ENCODE measurements around the gene ATP23.
A peak's percentile ranks its signal among the peaks of the same experiment; 100 is the strongest.

Gene ATP23, protein sequence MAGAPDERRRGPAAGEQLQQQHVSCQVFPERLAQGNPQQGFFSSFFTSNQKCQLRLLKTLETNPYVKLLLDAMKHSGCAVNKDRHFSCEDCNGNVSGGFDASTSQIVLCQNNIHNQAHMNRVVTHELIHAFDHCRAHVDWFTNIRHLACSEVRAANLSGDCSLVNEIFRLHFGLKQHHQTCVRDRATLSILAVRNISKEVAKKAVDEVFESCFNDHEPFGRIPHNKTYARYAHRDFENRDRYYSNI

DNA sequence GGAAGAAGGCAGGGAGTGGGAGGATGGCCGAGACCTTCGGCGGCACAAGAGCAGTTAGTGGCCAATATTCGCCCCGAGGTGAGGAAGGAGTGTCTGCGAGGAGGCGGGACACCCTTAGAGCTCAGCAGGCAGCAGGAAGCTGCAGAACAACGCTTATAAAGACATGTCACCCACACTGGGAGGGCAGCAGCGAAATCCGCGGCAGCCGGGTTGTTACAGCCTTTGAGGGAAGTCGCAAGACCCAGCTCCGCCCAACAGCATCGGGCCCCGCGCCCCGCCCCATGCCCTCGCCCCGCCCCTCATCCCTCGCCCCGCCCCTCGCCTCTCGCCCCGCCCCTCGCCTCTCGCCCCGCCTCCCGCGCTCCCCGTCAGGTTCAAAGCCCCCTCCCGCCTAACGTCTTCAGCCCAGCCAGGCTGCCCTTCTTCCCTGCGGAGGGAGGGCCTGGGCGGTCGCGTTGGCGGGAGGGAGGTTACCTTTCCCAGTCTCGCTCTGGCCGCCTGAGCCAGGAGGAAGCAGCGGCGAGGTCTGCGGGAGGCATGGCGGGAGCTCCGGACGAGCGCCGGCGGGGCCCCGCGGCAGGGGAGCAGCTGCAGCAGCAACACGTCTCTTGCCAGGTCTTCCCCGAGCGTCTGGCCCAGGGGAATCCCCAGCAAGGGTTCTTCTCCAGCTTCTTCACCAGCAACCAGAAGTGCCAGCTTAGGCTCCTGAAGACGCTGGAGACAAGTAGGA is at the start of gene ATP23:
ATP23 (plus strand) TSS at position 403 of the 730 bp plus-strand sequence; CDS start at position 538, 135 bp downstream.
- peak; percentile 92 for DNase-seq (ENCODE audit: low spot score)

DNA sequence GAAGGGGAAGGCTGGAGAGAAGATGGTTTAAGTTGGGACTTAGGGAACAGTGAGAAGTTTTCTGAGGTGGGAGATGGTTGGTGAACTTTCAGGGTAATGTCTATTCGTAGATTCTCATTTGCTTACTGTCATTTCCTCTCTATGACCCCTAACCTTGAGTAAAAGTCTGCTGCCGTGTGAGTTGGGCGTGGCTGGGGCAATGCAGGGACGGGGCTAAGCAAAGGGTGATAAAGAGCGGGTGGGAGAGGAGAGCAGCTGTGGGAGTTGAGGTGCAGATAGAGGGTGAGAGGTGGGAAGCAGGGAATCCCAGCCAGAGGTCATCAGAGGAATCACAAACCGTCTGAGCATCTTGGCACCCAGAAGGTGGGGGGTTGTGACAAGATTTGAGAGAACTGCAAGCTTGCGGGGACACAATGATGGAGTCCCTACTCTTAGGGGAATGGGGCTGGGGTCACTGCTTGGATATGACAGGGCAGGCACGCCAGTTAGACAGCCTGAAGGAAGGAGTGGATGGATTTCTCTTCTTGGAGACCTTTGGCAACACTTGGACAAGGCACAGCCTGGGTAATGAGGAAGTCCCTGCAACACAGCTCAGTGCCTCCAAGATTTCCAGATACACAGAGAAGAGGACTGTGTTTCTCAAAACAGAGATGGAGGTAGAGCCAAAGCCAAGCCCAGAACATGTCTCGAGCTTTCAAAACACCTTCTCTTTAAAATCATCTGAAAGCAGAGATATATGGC is 49.0 kb upstream of the ATP23 start:
- no peak for DNase-seq (ENCODE audit: low spot score)

DNA sequence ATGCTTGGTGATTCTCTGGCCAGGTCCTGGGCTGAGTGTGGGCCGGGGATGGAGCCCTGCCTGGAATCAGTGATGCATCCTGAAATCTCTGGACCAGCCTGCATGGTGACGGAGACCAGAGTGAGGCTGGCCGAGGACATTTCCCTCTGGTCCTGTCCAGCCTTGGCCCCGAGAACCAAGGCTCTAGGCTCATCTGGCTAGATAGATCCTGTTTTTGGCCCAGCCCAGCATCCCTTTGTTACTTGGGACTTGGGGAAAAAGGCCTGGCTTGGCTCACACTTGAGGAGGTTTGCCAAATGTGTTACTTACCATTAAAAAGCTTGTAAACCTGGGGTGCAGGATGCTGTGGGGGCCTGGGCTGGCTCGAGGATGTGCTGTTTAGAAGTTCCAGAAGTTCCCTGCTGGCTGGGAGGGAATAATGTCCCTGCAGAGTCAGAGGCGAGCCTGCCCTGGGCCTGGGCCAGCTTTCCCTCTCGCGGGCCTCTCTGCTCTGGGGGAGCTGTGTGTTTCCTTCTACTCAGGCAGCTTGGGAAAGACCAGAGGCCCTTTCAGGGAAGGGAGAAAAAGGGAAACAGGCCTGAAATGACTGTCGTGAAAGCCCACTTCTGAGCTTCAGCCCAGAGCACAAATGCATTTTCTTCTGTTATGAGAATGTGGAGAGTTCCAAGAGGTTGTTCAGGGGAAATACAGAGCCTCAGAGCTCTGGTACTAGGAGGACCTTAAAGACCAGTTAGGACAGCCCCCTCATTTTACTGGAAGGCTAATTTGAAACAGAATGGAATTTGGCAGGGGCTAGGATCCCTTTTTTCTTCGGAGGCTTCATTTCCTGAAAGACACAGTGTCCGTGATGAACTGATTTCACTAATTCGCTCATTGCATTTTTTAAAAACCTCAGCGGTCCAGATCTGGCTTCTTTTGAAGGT is 47.7 kb upstream of the ATP23 start:
- DNase-seq (ENCODE audit: low spot score) = no peak

DNA sequence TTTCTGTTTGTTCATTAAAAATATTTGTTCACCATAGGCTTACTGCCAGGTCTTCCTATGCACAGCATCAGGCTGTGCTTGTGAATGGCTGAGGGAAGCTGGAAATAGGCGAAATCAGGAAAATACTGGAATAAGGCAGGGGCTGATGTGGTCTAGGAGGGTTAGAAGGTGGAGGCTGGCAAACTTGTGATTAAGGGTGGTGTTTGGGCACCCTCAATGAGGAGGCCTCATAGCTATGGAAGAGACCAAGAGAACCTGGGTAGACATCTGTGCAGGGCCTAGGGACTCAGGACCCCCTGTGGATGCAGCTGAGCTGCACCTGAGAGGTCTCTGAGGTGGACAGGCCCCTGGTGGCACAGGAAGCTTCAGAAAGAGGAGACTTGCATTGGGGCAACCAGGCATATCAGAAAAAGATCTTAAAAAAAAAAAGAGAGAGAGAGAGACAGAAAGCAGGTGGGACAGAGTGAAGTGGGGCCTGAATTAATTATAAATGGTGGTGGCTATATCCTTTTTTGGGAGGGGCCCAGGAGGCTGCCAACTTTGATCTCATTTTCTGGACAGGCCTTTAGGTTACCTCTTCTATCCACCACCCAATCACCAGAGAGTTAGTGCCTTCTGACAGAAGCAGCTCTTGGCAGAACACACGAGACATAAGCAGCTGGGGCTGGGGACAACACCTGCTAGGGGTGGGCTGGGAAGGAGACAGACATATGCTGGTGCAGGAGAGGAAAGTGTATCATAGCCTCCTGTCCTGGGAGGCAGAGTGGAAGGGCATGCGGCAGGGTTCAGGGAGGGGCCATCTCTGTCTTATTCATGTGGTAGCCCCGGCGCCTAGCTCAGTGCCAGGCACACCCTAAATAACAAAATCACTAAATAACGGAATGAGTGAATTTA is 46.7 kb upstream of the ATP23 start:
- peak; percentile 5 for DNase-seq (ENCODE audit: low spot score)

DNA sequence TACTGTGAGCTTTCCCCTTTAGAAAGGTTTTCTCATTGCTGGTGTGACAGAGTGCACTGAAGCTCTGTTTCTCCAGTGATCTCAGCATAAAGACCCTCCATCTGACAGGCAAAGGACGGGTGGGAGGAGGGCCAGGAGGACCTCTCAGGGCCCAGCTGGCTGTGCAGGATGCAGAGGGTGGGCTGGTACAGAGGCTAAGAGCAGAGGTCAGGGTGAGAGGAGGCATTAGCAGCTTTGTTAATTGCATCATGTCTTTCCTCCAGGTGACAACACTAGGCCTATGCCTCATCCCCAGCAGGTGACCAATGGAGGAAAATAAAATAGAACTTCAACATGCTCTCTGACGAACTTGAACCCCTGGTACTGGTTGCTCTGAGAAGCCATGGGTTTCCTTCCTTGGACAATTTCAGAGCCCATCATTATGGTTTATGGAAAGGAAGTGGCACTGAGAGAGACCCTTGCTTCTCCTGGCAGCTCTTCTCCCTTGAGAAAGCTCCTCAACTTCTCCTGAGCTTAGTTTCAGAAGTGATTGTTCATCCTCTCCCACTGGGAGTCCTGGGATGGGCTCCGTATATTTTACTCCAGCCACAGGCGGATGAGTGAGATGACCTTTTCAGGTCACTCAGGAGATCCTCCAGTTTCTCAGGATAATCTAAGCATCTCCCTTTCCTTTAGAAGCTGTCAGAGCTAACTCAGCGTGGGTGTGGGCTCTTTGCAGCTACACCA is 45.8 kb upstream of the ATP23 start:
- DNase-seq (ENCODE audit: low spot score) = no peak

DNA sequence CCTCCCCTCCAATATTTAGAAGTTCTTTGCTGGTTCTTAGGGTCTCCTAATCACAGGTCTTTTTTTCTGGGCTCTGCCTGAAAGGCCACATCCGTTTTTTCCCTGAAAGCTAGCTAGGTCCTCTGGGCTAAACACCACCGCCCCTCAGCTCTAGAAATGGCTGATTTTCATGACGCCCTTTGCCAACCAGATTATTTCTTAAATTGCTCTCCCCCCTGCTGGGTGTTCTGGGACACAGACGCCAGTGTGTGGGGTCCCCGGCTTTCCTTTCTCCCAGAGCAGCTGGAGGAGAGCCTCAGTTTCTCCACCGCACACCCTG is 45.3 kb upstream of the ATP23 start:
- no peak for DNase-seq (ENCODE audit: low spot score)

DNA sequence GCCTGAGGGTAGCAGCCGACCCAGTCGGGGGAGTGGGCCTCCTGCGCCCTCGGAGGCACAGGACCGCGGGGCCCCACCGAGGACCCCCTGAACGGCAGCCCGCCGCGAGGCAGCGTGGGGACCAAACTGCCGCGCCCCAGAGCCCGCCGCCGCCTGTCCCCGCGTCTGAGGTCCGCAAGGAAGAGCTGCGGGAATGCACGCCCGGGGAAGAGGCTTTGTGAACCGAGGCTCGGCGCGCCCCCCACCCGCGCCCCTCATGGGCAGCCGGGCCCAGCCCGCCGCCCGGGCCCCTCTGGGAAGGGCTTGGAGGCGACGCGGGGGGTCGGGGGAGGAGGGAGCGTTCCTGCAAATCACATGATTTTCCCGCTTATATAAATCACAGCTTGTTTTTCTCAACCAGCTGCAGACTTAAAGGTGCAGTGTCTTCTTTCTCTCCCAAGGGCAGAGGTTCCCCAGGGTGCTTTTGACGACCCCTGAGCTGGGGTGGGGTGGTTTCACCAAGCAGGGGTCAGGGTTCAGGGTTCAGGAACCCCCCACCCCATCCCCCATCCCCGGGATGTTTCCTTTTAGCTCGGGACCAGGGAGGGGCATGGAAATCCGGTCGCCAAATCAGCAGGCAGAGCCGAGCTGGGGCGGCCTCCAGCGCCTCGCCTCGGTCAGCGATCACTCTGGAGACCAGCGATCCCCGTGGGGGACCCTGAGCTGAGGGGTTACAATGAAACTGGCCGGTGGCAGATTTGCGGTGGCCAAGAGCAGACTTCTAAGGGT is 44.7 kb upstream of the ATP23 start:
- DNase-seq (ENCODE audit: low spot score) = peak; percentile 10

DNA sequence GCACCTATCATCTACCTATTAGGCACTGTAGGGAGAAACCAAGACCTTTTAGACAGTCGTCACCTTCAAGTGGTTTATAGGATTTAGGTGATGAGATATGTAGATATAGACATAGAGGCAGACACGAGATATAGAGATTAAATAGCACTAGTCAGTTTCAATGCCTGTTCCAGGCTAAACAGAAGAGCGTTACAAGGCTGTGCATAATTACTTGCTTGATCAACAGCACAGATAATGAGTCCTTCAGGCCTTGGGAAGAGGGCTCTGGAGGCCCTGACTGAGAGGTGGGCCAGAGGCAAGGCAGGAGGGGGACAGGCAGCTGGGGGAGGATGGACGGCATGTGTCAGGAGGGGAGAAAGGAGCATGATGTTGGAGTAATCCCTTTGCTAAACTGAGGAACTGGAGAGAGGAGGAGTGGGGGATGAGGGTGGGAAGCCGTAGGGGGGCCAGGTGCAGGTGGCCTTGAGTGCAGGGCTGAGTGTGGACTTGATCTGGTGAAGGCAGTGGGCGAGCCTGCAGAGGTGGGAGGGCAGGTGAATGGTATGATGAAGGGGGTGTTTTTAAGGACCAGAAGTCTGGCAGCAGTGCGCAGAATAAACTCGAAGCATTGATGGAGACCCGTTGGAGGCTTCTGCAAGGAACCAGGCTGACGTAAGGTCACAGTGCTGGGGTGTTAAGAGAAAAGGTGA is 43.9 kb upstream of the ATP23 start:
- DNase-seq (ENCODE audit: low spot score) = peak; percentile 8

DNA sequence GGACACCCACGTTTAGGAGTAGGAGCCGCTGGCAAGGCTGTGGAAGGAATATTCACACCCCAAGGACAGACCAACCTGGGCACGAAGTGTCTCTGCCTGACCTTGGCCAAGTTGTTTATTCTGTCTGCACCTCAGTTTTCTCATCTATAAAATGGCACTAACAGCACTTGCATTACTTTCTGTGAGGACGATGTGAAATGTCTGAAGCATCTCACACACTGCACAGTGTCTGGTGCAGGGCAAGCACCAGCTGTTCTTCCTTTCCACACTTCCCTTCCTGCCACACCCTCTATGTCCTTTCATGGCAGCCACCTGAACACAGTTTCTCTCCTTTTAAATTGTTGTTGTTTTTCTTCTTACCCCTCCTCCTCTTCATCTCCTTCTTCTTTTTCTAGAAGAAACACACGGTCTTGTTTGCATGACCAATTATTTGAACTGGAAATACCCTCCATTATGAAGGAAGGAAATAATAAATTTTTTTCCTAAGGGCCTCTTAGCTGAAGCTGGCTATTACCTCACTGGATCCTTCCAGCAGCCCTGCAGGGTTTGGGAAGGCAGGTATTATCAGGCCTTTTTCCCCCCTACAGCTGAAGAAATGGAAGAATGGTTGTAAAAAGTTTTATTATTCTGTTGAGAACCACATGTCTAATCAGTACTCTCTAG is 42.9 kb upstream of the ATP23 start:
- DNase-seq (ENCODE audit: low spot score) = peak; percentile 27

DNA sequence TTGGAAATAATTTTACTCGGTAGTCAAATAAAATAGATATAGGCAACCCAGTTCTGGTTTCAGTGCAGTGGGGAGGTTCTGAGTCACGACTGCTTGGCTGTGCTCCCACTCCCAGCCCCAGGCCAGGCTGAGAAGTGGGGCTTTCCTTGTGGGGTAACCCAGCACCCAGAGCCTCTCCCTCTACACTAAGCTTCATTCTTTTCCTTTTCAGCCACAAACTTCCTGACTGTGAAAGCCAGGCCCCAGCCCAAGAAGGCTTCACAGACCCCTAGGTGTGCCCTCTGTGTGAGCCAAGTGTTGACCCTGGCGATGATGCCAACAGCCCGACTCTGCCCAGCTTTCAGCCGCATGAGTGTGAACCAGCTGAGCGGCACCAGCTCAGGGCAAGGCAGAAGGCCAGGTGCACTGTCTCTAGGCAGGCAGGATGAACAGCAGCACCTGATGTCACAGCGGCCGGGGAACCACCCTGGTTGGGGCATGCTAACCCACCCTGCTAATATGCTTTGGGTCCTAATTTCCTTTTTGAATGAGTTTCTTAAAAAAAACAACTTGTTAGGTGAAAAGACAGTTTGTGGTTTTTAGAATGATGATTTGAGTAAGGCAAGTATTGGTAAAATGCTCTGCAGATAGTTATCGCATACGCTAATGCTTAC is 42.2 kb upstream of the ATP23 start:
- peak; percentile 89 for DNase-seq (ENCODE audit: low spot score)

DNA sequence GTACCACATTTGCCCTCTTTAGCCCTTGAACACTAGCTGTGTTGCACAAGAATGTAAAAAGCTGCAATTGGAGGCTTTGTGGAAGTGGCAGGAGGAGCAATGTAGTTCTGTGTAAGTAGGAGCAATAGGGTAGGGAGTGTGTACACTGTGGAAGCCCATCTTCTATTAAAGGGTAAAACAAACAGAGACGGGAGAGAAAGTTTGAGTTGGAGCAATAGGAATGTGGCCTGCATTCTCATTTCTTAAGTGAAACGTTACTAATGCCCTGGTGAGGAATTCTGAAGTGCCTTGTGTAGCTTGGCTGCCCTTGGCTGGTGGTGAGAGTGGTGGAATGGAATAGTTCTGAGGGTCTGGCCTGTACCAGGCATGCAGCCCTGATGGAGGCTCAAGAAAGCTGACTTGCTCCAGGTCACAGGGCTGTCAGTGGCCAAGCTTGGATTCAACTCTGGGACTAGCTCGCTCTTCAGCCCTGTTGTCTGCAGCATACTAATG is 38.8 kb upstream of the ATP23 start:
- no peak for DNase-seq (ENCODE audit: low spot score)

DNA sequence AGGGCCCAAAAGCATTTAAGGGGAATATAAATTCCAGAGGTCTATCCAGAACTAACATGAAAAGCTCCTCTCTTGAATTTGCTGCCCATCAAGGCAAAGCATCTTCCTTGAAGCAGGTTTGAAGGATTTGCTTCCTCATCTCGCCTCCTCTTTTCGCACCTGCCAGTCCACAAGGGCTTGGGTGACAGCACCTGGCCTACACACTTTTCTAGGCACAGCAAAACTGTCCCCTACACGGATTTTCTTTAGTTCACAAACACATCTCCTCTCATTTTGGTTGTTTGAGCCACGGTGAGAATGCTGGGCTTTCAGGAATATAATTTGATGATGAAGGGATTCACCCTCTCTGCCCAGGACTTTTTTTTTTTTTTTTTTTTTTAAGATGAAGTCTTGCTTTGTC is 36.9 kb upstream of the ATP23 start:
- DNase-seq (ENCODE audit: low spot score) = no peak

DNA sequence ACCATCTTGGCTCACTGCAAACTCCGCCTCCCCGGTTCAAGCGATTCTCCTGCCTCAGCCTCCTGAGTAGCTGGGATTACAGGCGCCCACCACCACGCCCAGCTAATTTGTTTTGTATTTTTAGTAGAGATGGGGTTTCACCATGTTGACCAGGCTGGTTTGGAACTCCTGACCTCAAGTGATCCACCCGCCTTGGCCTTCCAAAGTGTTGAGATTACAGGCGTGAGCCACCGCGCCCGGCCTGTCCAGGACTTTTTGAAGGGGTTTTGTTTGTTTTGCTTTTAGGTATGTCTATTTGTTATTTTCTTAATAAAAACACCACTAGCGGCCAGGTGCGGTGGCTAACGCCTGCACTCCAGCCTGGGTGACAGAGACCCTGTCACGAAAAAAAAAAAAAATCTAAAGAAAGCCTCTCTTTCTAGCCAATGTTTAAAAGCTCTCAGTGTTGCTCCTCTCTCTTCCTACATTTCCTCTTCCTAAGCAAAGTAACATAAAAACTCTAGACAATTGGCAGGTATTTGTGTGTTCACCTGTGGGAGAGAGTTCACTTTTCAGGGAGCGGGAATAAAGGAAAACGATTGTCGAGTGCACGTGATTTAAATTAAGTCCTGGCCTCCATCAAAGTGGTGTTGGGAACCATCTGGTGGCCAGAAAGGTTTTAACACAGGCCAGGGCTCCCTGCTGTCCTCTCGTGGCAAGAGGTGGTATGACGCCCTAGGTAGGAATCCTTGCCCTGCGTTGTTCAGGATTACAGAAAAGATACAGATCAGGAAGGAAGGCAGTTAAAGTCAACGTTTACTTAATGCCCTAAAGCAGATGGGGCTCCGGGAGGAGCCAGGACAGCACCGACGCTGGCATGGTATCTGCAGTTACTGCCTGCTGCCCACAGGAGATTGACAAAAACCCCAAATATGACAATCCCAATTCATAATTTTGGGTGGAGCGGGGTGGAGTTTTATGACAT is 36.2 kb upstream of the ATP23 start:
- DNase-seq (ENCODE audit: low spot score) = peak; percentile 88

DNA sequence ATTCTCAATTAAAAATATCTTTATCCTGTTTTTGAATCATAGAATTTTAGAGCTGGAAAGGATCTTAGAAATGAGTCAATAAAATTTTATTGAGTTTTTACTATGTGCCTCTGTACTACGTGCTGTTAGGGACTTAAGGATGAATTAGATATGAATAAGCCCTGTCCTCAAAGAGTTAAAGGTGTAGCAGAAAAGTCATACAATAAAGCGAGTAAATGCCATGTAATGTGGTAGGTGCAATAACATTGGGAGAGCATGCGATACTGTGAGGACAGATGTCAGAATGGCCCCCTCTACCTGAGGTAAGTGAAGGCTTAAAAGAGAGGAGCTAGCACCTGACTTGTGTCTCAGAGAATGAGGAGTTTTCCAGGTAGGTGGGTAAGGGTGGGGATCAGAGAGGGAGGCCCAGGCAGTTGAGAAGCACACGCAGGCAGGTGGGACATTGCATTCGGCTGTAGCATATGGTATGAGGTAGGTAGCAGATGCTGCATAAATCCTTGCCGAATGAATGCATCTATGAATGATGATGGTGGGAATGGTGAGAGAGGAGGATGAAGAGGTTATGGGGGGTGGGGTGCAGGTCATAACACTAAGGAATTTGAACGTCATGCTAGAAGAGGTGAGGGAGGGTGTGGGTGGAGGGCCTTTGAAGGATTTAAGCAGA is 35.4 kb upstream of the ATP23 start:
- DNase-seq (ENCODE audit: low spot score) = no peak

DNA sequence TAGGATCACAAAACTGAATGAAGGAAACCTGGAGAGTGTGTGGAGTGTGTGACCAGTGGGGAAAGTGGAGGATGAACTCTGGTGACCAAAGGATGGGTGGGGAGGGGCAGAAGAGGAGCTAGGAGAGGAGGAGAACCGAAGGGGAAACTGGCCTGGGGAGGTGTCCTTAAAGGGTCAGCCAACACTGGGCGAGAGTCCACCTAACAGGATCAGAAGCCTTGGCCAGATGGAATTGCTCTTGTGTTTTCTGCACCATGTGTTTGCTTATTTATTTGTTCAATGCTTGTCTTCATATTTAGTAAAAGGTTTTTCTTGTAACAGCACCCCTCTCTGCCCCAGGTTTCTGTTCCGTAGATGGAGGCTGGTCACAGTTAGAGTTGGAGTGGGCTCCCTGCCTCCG is 34.5 kb upstream of the ATP23 start:
- DNase-seq (ENCODE audit: low spot score) = no peak

DNA sequence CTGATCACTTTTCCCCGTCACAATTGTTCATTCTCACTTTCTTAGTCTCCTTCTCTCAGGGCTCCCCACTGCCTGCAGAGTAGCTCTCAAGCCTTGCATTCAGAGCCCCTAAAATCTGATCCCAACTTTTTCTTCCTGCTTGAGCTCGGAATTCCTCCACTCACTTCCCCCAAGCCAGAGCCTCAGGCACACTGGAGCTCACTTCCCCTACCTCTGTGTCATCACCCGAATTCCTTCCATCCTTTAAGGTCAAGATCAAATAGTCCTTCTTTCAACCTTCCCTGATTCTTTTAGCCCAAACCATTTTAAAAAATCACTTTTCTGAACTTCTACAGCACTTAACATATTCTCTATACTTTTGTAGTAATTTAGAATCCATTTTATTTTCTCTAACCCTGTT is 34.1 kb upstream of the ATP23 start:
- no peak for DNase-seq (ENCODE audit: low spot score)

Data from CD4-positive, alpha-beta T cell treated with Interleukin-2 at 100 ng/mL for 4 hours (primary cell).